Panc1 (cell line): ENCODE data around the gene INTS4. TPM values are rescaled to one million over a fixed set of nuclear protein-coding genes. Genes with fewer than 3 reads are reported as not detected.

Source experiments
- ATAC-seq: fragments of 200-7000 bp; cut with Tn5 transposase; 2 replicates; pipeline ENCODE4 v1.9.1; 2020; ENCODE audit warnings: mild to moderate bottlenecking, moderate library complexity
- BruUV-seq: library from RNA; stranded (reverse); fragments of 400-500 nt; replicated peaks from 2 replicates; lab custom pipeline; 2021; lab: Mats Ljungman, UMichigan
- CTCF ChIA-PET: fragments of 300-600 bp; sonication (Branson Sonifier 250); formaldehyde crosslinking; loops from one replicate; lab custom pipeline; 2022; ENCODE audit warnings: antibody characterized with exemption; lab: Charles Lee
- POLR2A ChIA-PET: fragments of 300-600 bp; sonication (Branson Sonifier 250); formaldehyde crosslinking; loops from one replicate; lab custom pipeline; 2022; ENCODE audit warnings: antibody characterized with exemption; lab: Charles Lee
- DNase-seq: peaks from one replicate; pipeline ENCODE4 v3.0.0-alpha.2; 2010; ENCODE audit warnings: low read depth, low spot score
- H3K27ac ChIP-seq: 2 replicates; pipeline ENCODE4 v1.5.1; 2011; ENCODE audit warnings: mild to moderate bottlenecking, low read length, inconsistent platforms
- H3K27me3 ChIP-seq: fragments of 200-500 bp; sonication (Bioruptor generic); 2 replicates; pipeline ENCODE4 v1.6.0; 2014; ENCODE audit warnings: low read length, inconsistent platforms; ENCODE audit not compliant: control insufficient read depth, insufficient read depth
- H3K36me3 ChIP-seq: fragments of 200-500 bp; sonication (Bioruptor generic); 2 replicates; pipeline ENCODE4 v1.5.1; 2014; ENCODE audit warnings: inconsistent platforms, mild to moderate bottlenecking, low read length, moderate library complexity; ENCODE audit not compliant: control insufficient read depth, insufficient read depth
- H3K4me1 ChIP-seq: 2 replicates; pipeline ENCODE4 v1.5.1; 2011; ENCODE audit warnings: inconsistent platforms, mild to moderate bottlenecking, low read length, moderate library complexity; ENCODE audit not compliant: control insufficient read depth, insufficient read depth
- H3K4me3 ChIP-seq, 2 experiments: 2 replicates each; pipeline ENCODE4 v1.5.1; 2011 to 2012; ENCODE audit warnings: low read depth in 2 of 2, low read length in 2 of 2, mild to moderate bottlenecking in 2 of 2, inconsistent platforms in 1 of 2, moderate library complexity in 1 of 2
- H3K9me3 ChIP-seq: fragments of 200-500 bp; sonication (Bioruptor generic); 2 replicates; pipeline ENCODE4 v1.5.1; 2014; ENCODE audit warnings: low read depth, mild to moderate bottlenecking, inconsistent platforms, low read length, moderate library complexity; ENCODE audit not compliant: control insufficient read depth, insufficient read depth
- POLR2AphosphoS5 ChIP-seq: IDR thresholded peaks from 2 replicates; pipeline ENCODE4 v1.6.1; 2012; ENCODE audit warnings: mild to moderate bottlenecking, low read depth, low read length, moderate library complexity
- SIN3A ChIP-seq: IDR thresholded peaks from 2 replicates; pipeline ENCODE4 v1.6.1; 2012; ENCODE audit warnings: low read depth, mild to moderate bottlenecking, low read length, moderate library complexity, borderline replicate concordance; ENCODE audit not compliant: insufficient read depth
- TCF7L2 ChIP-seq: IDR thresholded peaks from 2 replicates; pipeline ENCODE4 v1.6.1; 2011; ENCODE audit warnings: mild to moderate bottlenecking, low read depth, low read length, inconsistent platforms
- in situ Hi-C: cut with HindIII; loops from 2 replicates; pipeline ENCODE4 v1.10.0; 2016; ENCODE audit warnings: low sequenced_read_pairs, low pct_unique_long_range_greater_than_20kb
- intact Hi-C: fragments of 100-400 bp; cut with micrococcal nuclease; formaldehyde crosslinking; loops from one replicate; pipeline ENCODE4 v1.10.0; 2022; ENCODE audit not compliant: unreplicated experiment
- total RNA-seq: library from RNA; stranded (reverse); gene quantifications from one replicate; pipeline ENCODE4 v1.2.1, GENCODE V29; 2021; ENCODE audit not compliant: unreplicated experiment
- TF ChIP-seq, protein P1 (sequence below), 2 experiments: IDR thresholded peaks; 2 replicates each; pipeline ENCODE4 v1.6.1; 2011 to 2012; ENCODE audit warnings: low read depth in 2 of 2, control low read depth in 1 of 2, low read length in 1 of 2, mild to moderate bottlenecking in 1 of 2, moderate library complexity in 1 of 2; ENCODE audit not compliant: insufficient read depth in 1 of 2
- TF ChIP-seq, protein P2 (sequence below): fragments of 450-650 bp; IDR thresholded peaks from 2 replicates; pipeline ENCODE4 v1.5.1; 2017; ENCODE audit warnings: mild to moderate bottlenecking

The INTS4 gene
- total RNA-seq, 1 experiment from 2014 or later, result 48.2 TPM

- H3K4me1 ChIP-seq, result peaks cover 10% of the 10 kb centered on the region
- H3K4me3 ChIP-seq, result no peak overlapping the region
- intact Hi-C loops (no loop called here), in situ Hi-C loops (no loop called here)
- ChIA-PET CTCF (interaction anchor here (0.6 kb wide), 1 partner anchor 8 kb away, joined by 5 read pairs; no protein-coding TSS in a partner anchor), POLR2A (no interaction called here)
- TF ChIP-seq SIN3A, result no peak
- TF ChIP-seq, protein P1, sequence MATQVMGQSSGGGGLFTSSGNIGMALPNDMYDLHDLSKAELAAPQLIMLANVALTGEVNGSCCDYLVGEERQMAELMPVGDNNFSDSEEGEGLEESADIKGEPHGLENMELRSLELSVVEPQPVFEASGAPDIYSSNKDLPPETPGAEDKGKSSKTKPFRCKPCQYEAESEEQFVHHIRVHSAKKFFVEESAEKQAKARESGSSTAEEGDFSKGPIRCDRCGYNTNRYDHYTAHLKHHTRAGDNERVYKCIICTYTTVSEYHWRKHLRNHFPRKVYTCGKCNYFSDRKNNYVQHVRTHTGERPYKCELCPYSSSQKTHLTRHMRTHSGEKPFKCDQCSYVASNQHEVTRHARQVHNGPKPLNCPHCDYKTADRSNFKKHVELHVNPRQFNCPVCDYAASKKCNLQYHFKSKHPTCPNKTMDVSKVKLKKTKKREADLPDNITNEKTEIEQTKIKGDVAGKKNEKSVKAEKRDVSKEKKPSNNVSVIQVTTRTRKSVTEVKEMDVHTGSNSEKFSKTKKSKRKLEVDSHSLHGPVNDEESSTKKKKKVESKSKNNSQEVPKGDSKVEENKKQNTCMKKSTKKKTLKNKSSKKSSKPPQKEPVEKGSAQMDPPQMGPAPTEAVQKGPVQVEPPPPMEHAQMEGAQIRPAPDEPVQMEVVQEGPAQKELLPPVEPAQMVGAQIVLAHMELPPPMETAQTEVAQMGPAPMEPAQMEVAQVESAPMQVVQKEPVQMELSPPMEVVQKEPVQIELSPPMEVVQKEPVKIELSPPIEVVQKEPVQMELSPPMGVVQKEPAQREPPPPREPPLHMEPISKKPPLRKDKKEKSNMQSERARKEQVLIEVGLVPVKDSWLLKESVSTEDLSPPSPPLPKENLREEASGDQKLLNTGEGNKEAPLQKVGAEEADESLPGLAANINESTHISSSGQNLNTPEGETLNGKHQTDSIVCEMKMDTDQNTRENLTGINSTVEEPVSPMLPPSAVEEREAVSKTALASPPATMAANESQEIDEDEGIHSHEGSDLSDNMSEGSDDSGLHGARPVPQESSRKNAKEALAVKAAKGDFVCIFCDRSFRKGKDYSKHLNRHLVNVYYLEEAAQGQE (IDR thresholded peaks at IDR 0.05; ENCODE audit: insufficient read depth in 1 of 2, low read depth in 2 of 2, low read length in 1 of 2), result no peak
- TF ChIP-seq TCF7L2, result no peak
- TF ChIP-seq POLR2AphosphoS5, result no peak
- TF ChIP-seq, protein P2, sequence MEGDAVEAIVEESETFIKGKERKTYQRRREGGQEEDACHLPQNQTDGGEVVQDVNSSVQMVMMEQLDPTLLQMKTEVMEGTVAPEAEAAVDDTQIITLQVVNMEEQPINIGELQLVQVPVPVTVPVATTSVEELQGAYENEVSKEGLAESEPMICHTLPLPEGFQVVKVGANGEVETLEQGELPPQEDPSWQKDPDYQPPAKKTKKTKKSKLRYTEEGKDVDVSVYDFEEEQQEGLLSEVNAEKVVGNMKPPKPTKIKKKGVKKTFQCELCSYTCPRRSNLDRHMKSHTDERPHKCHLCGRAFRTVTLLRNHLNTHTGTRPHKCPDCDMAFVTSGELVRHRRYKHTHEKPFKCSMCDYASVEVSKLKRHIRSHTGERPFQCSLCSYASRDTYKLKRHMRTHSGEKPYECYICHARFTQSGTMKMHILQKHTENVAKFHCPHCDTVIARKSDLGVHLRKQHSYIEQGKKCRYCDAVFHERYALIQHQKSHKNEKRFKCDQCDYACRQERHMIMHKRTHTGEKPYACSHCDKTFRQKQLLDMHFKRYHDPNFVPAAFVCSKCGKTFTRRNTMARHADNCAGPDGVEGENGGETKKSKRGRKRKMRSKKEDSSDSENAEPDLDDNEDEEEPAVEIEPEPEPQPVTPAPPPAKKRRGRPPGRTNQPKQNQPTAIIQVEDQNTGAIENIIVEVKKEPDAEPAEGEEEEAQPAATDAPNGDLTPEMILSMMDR, result no peak
- H3K27me3 ChIP-seq, result no peaks in the 10 kb centered on the region
- ATAC-seq (no peak), DNase-seq (no peak)
- H3K36me3 ChIP-seq, result no peaks in the 10 kb centered on the region
- no peaks in the 10 kb centered on the region for H3K9me3 ChIP-seq
- no TSS peak for BruUV-seq
- H3K27ac ChIP-seq, result no peak overlapping the region
These were observed 42.6 kb upstream of the INTS4 start for GRCh38 chr11:78037056-78037455.

GRCh38 chr11:78036313-78036712 is 41.8 kb upstream of the INTS4 start:
- in situ Hi-C loops, result no loop called here
- no peak for TF ChIP-seq SIN3A
- TF ChIP-seq POLR2AphosphoS5, result no peak
- TF ChIP-seq, protein P1 (IDR thresholded peaks at IDR 0.05; ENCODE audit: insufficient read depth in 1 of 2, low read depth in 2 of 2, low read length in 1 of 2), result no peak
- TF ChIP-seq, protein P2, result no peak
- TF ChIP-seq TCF7L2, result no peak
- no TSS peak for BruUV-seq
- CTCF ChIA-PET, result no interaction called here
- Histone ChIP-seq H3K36me3 (no peaks in the 10 kb centered on the region), H3K27ac (no peak overlapping the region), H3K27me3 (no peaks in the 10 kb centered on the region), H3K4me1 (peaks cover 14% of the 10 kb centered on the region), H3K9me3 (no peaks in the 10 kb centered on the region), H3K4me3 (no peak overlapping the region)
- intact Hi-C loops, result no loop called here
- DNase-seq (no peak), ATAC-seq (no peak)
- POLR2A ChIA-PET, result no interaction called here
